ENCODE results near the gene HCRTR1. TPM values are rescaled to one million over a fixed set of nuclear protein-coding genes. Genes with fewer than 3 reads are reported as not detected.

HCRTR1 gene
- total and polyA plus RNA-seq, 8 donors, result 0.14 to 0.24 (median 0.17) TPM; not detected in 4

DNA sequence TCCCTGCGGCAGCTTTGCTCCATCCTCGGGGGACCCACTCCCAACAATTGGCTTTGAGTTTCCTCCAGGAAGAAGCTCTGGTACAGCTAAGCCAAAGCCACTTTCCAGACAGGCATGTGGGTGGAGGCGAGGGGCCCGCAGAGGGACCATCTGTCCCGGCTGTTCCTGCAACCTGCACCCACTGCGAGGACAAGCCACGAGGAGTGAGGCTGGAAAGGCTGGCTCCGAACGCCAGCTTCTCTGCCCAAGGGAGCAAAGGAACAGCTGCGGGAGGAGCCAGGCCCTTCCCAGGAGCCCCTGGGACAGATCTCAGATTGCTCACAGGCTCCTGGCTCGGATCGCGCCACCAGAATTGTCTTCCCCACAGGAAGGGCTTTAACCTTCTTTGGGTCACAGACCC is 55.5 kb downstream of the HCRTR1 start:
- ATAC-seq (no peak), DNase-seq (peak in 1 of 4 donors; percentile 58)
- no peaks in the 10 kb centered on the region for H3K36me3 ChIP-seq
- TF ChIP-seq, protein P1, sequence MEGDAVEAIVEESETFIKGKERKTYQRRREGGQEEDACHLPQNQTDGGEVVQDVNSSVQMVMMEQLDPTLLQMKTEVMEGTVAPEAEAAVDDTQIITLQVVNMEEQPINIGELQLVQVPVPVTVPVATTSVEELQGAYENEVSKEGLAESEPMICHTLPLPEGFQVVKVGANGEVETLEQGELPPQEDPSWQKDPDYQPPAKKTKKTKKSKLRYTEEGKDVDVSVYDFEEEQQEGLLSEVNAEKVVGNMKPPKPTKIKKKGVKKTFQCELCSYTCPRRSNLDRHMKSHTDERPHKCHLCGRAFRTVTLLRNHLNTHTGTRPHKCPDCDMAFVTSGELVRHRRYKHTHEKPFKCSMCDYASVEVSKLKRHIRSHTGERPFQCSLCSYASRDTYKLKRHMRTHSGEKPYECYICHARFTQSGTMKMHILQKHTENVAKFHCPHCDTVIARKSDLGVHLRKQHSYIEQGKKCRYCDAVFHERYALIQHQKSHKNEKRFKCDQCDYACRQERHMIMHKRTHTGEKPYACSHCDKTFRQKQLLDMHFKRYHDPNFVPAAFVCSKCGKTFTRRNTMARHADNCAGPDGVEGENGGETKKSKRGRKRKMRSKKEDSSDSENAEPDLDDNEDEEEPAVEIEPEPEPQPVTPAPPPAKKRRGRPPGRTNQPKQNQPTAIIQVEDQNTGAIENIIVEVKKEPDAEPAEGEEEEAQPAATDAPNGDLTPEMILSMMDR (IDR thresholded peaks at IDR 0.05), result no peak
- no peak overlapping the region for H3K27ac ChIP-seq
- peaks cover 0 to 24% of the 10 kb centered on the region in 2 donors for H3K27me3 ChIP-seq
- no peaks in the 10 kb centered on the region for H3K9me3 ChIP-seq
- H3K4me1 ChIP-seq, result peaks cover 12 to 21% of the 10 kb centered on the region in 2 donors
- intact Hi-C loops (cut with DNase I), result no loop called here
- no peak overlapping the region for H3K4me3 ChIP-seq

DNA sequence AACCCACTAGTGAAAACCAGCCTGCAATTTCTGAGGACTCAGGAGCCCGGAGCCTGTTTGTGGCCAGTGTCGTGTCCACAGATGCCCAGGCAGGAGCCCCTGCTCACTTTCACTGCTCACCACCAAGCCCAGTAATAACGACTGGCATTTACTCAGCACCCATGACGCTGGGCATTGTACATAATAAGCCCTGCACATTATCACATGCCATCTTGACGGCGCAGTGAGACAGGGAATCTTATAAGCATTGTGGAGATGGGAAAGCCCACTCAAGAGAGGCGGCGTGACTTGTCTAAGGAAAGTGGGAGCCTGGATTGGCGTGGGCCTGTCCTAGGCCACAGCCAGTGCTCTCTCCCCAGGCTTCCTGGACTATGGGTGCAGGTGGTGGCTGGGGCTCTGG is 55.9 kb downstream of the HCRTR1 start:
- Histone ChIP-seq H3K4me3 (no peak overlapping the region), H3K27me3 (peaks cover 0 to 24% of the 10 kb centered on the region in 2 donors), H3K4me1 (peaks cover 12 to 21% of the 10 kb centered on the region in 2 donors), H3K36me3 (no peaks in the 10 kb centered on the region), H3K27ac (no peak overlapping the region), H3K9me3 (no peaks in the 10 kb centered on the region)
- peak in 1 of 4 donors; percentile 38 for DNase-seq
- ATAC-seq, result no peak
- TF ChIP-seq, protein P1 (IDR thresholded peaks at IDR 0.05), result no peak
- intact Hi-C loops (cut with DNase I), result no loop called here

DNA sequence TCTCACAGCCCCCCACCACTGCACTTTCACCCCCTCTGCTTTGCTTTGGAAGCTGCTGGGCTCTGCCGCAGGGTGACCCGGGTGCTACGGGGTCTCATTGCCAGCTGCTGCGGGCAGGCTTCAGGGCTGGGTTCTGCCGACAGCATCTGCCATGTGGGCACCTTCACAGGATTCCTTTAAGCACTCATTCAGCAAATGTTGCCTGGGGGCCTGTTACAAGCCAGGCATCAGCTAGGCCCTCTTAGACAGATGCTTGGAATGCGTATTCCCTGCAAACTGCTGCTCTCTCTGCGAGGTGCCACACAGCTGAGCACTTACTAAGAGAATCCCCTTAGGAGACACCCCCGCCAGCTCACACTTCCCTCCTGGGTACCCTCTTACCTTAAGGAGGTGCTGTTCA is 57.1 kb downstream of the HCRTR1 start:
- DNase-seq, result no peak
- H3K4me3 ChIP-seq, result no peak overlapping the region
- H3K27me3 ChIP-seq, result peaks cover 0 to 14% of the 10 kb centered on the region in 2 donors
- intact Hi-C loops (cut with DNase I), result no loop called here
- H3K9me3 ChIP-seq, result no peaks in the 10 kb centered on the region
- H3K36me3 ChIP-seq, result no peaks in the 10 kb centered on the region
- peaks cover 7 to 15% of the 10 kb centered on the region in 2 donors for H3K4me1 ChIP-seq
- ATAC-seq, result no peak
- no peak overlapping the region for H3K27ac ChIP-seq
- TF ChIP-seq, protein P1 (IDR thresholded peaks at IDR 0.05), result no peak

DNA sequence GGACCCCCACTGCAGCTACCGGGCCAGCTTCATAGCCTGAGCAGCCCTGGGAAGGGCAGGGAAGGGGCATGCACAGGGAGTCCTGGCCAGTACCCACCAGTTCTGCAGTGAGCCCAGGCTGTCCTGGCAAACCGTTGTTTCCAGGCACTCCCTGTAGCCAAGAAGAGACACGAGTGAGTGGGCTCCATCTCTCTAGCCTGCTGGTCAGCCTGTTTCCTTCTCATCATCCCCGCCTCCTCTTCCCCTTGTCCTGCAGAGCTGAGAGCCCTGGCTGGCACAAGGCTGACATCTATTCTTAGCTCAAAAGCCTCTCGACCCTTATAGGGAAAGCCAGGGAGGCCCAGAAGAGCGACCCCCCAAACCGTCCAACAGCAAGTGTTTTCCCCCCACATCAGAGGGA is 57.7 kb downstream of the HCRTR1 start:
- Histone ChIP-seq H3K27me3 (peaks cover 0 to 8% of the 10 kb centered on the region in 2 donors), H3K27ac (no peak overlapping the region), H3K4me3 (no peak overlapping the region), H3K36me3 (no peaks in the 10 kb centered on the region), H3K4me1 (peaks cover 2 to 9% of the 10 kb centered on the region in 2 donors), H3K9me3 (no peaks in the 10 kb centered on the region)
- ATAC-seq (no peak), DNase-seq (no peak)
- intact Hi-C loops (cut with DNase I), result no loop called here
- TF ChIP-seq, protein P1 (IDR thresholded peaks at IDR 0.05), result no peak

DNA sequence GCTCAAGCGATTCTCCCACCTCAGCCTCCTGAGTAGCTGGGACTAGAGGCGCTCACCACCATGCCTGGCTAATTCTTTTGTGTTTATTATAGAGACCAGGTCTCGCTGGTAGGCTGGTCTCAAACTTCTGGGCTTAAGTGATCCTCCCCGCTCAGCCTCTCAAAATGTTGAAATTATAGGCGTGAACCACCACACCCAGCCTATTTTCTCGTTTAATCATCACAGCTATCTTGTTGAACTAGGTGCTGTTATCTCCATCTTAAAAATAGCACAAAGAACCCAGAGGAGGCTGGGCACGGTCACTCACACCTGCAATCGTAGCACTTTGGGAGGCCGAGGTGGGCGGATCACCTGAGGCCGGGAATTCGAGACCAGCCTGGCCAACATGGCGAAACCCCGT is 58.3 kb downstream of the HCRTR1 start:
- Histone ChIP-seq H3K9me3 (no peaks in the 10 kb centered on the region), H3K4me1 (peaks cover 0 to 4% of the 10 kb centered on the region in 2 donors), H3K36me3 (no peaks in the 10 kb centered on the region), H3K27ac (no peak overlapping the region), H3K4me3 (no peak overlapping the region), H3K27me3 (peaks cover 0 to 2% of the 10 kb centered on the region in 2 donors)
- ATAC-seq (no peak), DNase-seq (no peak)
- TF ChIP-seq, protein P1 (IDR thresholded peaks at IDR 0.05), result no peak
- intact Hi-C loops (cut with DNase I), result no loop called here

Other genes starting within 250 kb of the HCRTR1 start
- 10 to 100 TPM; 17.1 to 71.0 TPM for gene FABP3, start 244.6 kb upstream of the HCRTR1 start, total RNA-seq
- gene FABP3, start 244.6 kb upstream of the HCRTR1 start, polyA plus RNA-seq (ENCODE audit: insufficient read length in 6 of 6), result 10 to 100 TPM in 2 of 6 donors, 1 to 10 TPM in 4; 7.7 to 13.0 (median 8.1) TPM
- 100 to 1,000 TPM in 1 of 2 donors, 10 to 100 TPM in 1; 46.7 to 126 TPM for gene SERINC2, start 204.5 kb upstream of the HCRTR1 start, total RNA-seq
- gene SERINC2, start 204.5 kb upstream of the HCRTR1 start, polyA plus RNA-seq (ENCODE audit: insufficient read length in 6 of 6), result 10 to 100 TPM; 10.4 to 15.6 (median 13.7) TPM
- gene TINAGL1, start 41.2 kb upstream of the HCRTR1 start, total RNA-seq, result 100 to 1,000 TPM in 1 of 2 donors, 10 to 100 TPM in 1; 66.6 to 106 TPM
- gene TINAGL1, start 41.2 kb upstream of the HCRTR1 start, polyA plus RNA-seq (ENCODE audit: insufficient read length in 6 of 6), result 10 to 100 TPM; 34.0 to 55.1 (median 45.7) TPM
- gene PEF1, start 27.2 kb downstream of the HCRTR1 start, total RNA-seq, result 10 to 100 TPM; 70.3 to 75.8 TPM
- gene PEF1, start 27.2 kb downstream of the HCRTR1 start, polyA plus RNA-seq (ENCODE audit: insufficient read length in 6 of 6), result 10 to 100 TPM; 55.4 to 66.3 (median 61.6) TPM
- 100 to 1,000 TPM in 1 of 2 donors, 10 to 100 TPM in 1; 64.8 to 116 TPM for gene COL16A1, start 86.3 kb downstream of the HCRTR1 start, total RNA-seq
- 100 to 1,000 TPM; 111 to 177 (median 126) TPM for gene COL16A1, start 86.3 kb downstream of the HCRTR1 start, polyA plus RNA-seq (ENCODE audit: insufficient read length in 6 of 6)
- 1 to 10 TPM; 1.8 to 6.4 TPM for gene ADGRB2, start 146.7 kb downstream of the HCRTR1 start, total RNA-seq
- gene ADGRB2, start 146.7 kb downstream of the HCRTR1 start, polyA plus RNA-seq (ENCODE audit: insufficient read length in 6 of 6), result 10 to 100 TPM; 14.0 to 27.1 (median 19.0) TPM
- 10 to 100 TPM in 1 of 2 donors, 1 to 10 TPM in 1; 7.8 to 10.9 TPM for gene SPOCD1, start 198.3 kb downstream of the HCRTR1 start, total RNA-seq
- gene SPOCD1, start 198.3 kb downstream of the HCRTR1 start, polyA plus RNA-seq (ENCODE audit: insufficient read length in 6 of 6), result under 1 TPM; 0.32 to 0.78 (median 0.50) TPM